ENCODE results near the gene FLOT1. TPM values are rescaled to one million over a fixed set of nuclear protein-coding genes. Genes with fewer than 3 reads are reported as not detected.

Gene FLOT1
- total and polyA plus RNA-seq, 2 of the 13 experiments (the other 11 are each of a cell fraction or from before 2014, with no cell fraction given): 82.3 to 130 TPM

DNA sequence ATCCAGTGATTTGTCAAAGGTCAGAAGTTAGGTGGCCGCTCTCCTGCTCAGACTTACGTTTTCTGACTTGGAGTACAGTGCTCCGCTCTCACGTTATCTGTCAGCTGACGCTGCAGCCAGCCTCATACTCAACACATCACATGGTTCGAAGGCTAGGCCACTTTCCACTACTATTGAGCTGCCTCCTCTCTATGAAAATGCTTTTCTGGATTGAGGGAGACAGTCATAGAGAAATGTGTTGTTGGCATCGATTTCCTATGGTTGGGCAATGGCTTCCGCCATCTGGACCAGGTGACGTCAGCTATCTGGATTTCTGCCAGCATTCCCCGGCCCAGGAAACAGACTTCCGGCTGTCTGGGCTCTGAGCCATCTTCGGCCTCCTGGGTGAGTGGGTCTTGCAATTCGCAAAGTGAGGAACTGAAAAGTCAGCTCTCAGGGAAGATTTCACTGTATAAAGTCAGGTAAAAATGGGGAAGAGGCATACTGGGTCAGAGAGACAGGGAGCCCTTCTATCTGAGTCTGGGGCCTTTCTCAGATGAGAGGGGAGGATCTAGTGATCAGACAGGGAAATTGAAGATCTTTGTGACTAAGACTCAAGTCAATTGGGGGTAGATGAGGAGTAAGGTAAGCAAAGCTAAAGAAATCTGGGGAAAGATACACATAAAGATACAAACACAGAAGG lies 39.4 kb upstream of the FLOT1 start (continued):
- TF ChIP-seq, protein P1, sequence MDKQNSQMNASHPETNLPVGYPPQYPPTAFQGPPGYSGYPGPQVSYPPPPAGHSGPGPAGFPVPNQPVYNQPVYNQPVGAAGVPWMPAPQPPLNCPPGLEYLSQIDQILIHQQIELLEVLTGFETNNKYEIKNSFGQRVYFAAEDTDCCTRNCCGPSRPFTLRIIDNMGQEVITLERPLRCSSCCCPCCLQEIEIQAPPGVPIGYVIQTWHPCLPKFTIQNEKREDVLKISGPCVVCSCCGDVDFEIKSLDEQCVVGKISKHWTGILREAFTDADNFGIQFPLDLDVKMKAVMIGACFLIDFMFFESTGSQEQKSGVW (CRISPR knock-in tag; IDR thresholded peaks at IDR 0.05; ENCODE audit: borderline replicate concordance): no peak
- TF ChIP-seq IKZF4 (CRISPR knock-in tag; IDR thresholded peaks at IDR 0.05; ENCODE audit: borderline replicate concordance, low read depth, not compliant biosample characterization) (no peak), SIX1 (CRISPR knock-in tag; IDR thresholded peaks at IDR 0.05; ENCODE audit: borderline replicate concordance) (peak; percentile 72; the same call in 1 of the 2 replicates), MATR3 (CRISPR knock-in tag; IDR thresholded peaks at IDR 0.05) (no peak), ZNF550 (CRISPR knock-in tag; IDR thresholded peaks at IDR 0.05; ENCODE audit: borderline replicate concordance) (no peak), ZBTB42 (CRISPR knock-in tag; IDR thresholded peaks at IDR 0.05) (peak; percentile 79; the same call in 1 of the 2 replicates), ZFP36L1 (CRISPR knock-in tag; IDR thresholded peaks at IDR 0.05) (peak; percentile 92; the same call in 1 of the 2 replicates), MXD4 (CRISPR knock-in tag; IDR thresholded peaks at IDR 0.05) (peak; percentile 51; the same call in 1 of the 2 replicates), LCORL (IDR thresholded peaks at IDR 0.05) (peak; percentile 26; the same call in 1 of the 2 replicates), LCORL (CRISPR knock-in tag; IDR thresholded peaks at IDR 0.05) (peak; percentile 95), ZNF629 (CRISPR knock-in tag; conservative IDR thresholded peaks at IDR 0.05) (0 out of 2 replicates have a peak, but pooled peaks have one; percentile 63), ARID2 (CRISPR knock-in tag; IDR thresholded peaks at IDR 0.05; ENCODE audit: borderline replicate concordance) (no peak), TGIF2 (CRISPR knock-in tag; IDR thresholded peaks at IDR 0.05) (peak; percentile 34; the same call in 1 of the 2 replicates), IRF2 (CRISPR knock-in tag; IDR thresholded peaks at IDR 0.05) (peak; percentile 96), ARNT (IDR thresholded peaks at IDR 0.05) (no peak), SOX13 (IDR thresholded peaks at IDR 0.05) (peak; percentile 71; the same call in 1 of the 2 replicates), SOX13 (CRISPR knock-in tag; conservative IDR thresholded peaks at IDR 0.05 in 1 of 2, IDR thresholded peaks at IDR 0.05 in 1 of 2) (peak in 1 of 2 experiments; percentile 93; a peak in 2 of 4 replicates), SP4 (CRISPR knock-in tag; IDR thresholded peaks at IDR 0.05) (peak; percentile 22; the same call in 1 of the 2 replicates), NCOA1 (CRISPR knock-in tag; IDR thresholded peaks at IDR 0.05) (peak; percentile 95; the same call in 1 of the 2 replicates), ZFP1 (CRISPR knock-in tag; IDR thresholded peaks at IDR 0.05) (peak; percentile 88), FOXA3 (CRISPR knock-in tag; IDR thresholded peaks at IDR 0.05) (peak; percentile 90)
- TF ChIP-seq, protein P2, sequence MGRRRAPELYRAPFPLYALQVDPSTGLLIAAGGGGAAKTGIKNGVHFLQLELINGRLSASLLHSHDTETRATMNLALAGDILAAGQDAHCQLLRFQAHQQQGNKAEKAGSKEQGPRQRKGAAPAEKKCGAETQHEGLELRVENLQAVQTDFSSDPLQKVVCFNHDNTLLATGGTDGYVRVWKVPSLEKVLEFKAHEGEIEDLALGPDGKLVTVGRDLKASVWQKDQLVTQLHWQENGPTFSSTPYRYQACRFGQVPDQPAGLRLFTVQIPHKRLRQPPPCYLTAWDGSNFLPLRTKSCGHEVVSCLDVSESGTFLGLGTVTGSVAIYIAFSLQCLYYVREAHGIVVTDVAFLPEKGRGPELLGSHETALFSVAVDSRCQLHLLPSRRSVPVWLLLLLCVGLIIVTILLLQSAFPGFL (CRISPR knock-in tag; IDR thresholded peaks at IDR 0.05): no peak
- TF ChIP-seq, protein P3, sequence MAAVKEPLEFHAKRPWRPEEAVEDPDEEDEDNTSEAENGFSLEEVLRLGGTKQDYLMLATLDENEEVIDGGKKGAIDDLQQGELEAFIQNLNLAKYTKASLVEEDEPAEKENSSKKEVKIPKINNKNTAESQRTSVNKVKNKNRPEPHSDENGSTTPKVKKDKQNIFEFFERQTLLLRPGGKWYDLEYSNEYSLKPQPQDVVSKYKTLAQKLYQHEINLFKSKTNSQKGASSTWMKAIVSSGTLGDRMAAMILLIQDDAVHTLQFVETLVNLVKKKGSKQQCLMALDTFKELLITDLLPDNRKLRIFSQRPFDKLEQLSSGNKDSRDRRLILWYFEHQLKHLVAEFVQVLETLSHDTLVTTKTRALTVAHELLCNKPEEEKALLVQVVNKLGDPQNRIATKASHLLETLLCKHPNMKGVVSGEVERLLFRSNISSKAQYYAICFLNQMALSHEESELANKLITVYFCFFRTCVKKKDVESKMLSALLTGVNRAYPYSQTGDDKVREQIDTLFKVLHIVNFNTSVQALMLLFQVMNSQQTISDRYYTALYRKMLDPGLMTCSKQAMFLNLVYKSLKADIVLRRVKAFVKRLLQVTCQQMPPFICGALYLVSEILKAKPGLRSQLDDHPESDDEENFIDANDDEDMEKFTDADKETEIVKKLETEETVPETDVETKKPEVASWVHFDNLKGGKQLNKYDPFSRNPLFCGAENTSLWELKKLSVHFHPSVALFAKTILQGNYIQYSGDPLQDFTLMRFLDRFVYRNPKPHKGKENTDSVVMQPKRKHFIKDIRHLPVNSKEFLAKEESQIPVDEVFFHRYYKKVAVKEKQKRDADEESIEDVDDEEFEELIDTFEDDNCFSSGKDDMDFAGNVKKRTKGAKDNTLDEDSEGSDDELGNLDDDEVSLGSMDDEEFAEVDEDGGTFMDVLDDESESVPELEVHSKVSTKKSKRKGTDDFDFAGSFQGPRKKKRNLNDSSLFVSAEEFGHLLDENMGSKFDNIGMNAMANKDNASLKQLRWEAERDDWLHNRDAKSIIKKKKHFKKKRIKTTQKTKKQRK (IDR thresholded peaks at IDR 0.05; ENCODE audit: low read length): no peak
- TF ChIP-seq, protein P4, sequence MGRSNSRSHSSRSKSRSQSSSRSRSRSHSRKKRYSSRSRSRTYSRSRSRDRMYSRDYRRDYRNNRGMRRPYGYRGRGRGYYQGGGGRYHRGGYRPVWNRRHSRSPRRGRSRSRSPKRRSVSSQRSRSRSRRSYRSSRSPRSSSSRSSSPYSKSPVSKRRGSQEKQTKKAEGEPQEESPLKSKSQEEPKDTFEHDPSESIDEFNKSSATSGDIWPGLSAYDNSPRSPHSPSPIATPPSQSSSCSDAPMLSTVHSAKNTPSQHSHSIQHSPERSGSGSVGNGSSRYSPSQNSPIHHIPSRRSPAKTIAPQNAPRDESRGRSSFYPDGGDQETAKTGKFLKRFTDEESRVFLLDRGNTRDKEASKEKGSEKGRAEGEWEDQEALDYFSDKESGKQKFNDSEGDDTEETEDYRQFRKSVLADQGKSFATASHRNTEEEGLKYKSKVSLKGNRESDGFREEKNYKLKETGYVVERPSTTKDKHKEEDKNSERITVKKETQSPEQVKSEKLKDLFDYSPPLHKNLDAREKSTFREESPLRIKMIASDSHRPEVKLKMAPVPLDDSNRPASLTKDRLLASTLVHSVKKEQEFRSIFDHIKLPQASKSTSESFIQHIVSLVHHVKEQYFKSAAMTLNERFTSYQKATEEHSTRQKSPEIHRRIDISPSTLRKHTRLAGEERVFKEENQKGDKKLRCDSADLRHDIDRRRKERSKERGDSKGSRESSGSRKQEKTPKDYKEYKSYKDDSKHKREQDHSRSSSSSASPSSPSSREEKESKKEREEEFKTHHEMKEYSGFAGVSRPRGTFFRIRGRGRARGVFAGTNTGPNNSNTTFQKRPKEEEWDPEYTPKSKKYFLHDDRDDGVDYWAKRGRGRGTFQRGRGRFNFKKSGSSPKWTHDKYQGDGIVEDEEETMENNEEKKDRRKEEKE (IDR thresholded peaks at IDR 0.05): no peak
